SH-SY5Y (cell line): ENCODE data around the gene ABTB2.

ENCODE experiments used
- GATA2 ChIP-seq: IDR thresholded peaks from 2 replicates; pipeline ENCODE4 v1.6.1; 2011; ENCODE audit warnings: mild to moderate bottlenecking, low read depth, low read length
- GATA3 ChIP-seq: IDR thresholded peaks from 2 replicates; pipeline ENCODE4 v1.6.1; 2011; ENCODE audit warnings: low read depth, mild to moderate bottlenecking, low read length, moderate library complexity

DNA sequence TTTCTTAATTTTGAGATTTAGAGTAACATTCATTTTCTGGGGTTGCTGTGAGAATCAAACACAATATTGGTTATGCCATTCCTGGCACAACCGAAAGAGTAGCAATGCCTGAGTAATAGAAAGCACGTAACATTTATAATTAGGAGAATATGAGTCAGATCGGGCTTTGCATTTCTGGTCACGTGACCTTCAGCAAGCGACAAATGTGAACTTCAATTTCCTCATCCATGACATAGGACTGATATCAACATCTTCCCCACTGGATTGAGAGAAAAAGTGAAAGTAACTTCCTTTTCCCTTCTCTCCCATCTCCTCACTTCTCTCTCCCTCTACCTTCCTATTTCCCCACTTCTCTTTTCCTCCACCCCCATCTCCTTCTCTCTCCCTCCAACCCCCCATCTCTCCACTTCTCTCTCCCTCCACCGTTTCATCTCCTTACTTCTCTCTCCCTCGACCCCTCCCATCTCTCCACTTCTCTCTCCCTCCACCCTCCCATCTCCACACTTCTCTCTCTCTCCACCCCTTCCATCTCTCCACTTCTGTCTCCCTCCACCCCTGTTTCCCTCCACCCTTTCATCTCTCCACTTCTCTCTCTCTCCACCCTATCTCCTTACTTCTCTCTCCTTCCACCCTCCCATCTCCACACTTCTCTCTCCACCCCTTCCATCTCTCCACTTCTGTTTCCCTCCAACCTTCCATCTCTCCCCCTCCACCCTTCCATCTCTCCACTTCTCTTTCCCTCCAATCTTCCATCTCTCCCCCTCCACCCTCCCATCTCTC, 47.5 kb upstream of the ABTB2 start:
- TF ChIP-seq GATA3 (no peak), GATA2 (no peak)
